GM23248 (cell line): Measurements from ENCODE around the gene C6orf141.

ENCODE experiments used
- EZH2 ChIP-seq: fragments of 200-600 bp; sonication (generic); IDR thresholded peaks from 2 replicates; pipeline ENCODE4 v1.6.1; 2018; ENCODE audit warnings: antibody characterized with exemption, mild to moderate bottlenecking; ENCODE audit not compliant: insufficient read depth, poor library complexity, severe bottlenecking
- EZH2phosphoT487 ChIP-seq: fragments of 200-600 bp; sonication (generic); IDR thresholded peaks from 2 replicates; pipeline ENCODE4 v1.6.1; 2018; ENCODE audit warnings: antibody characterized with exemption, moderate library complexity, mild to moderate bottlenecking, low read depth; ENCODE audit not compliant: insufficient read depth

DNA sequence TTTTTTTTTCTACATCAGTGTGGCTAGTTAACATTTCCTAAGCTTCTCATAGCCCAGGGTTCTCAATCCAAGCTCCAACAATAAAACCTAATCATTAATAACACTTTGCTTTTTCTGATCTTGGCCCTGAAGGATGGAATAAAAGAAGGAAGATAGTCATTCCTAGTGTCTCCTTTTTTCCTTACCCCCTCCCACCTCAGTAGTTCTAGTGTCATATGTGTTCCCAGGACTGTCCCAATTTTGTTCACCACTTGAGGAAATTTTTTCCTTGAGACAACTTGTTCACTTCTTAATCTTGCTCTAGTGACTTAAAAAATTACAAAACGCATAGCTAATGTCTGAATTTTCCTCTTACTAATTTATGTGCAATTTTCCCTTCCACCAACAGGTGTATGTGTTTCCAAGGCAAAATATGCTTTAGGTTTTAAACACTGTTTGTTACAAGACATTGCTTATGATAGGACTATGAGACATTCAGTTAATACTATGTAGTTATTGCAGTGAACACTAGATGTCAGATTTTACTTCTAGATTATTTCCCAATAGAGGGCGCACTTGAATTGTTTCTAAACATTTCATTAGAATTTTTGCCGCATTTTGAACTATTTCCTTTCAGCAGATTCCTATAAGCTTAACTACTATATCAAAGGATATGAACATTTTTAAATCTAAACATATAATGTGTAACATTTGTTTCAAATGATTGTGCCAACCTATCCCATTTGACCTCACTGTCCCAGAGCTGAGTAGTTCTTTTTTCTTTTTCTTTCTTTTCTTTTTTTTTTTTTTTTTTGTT is 18.5 kb upstream of the C6orf141 start:
- no peak for TF ChIP-seq EZH2
- TF ChIP-seq EZH2phosphoT487: no peak
